Prostate gland (tissue), 2 donors: Measurements from ENCODE around the gene SIVA1. TPM values are rescaled to one million over a fixed set of nuclear protein-coding genes. Genes with fewer than 3 reads are reported as not detected.

Experiments
- DNase-seq: peaks from one replicate; pipeline ENCODE4 v3.0.0-alpha.2; 2019; ENCODE audit warnings: low spot score
- H3K27ac ChIP-seq, 2 donors: fragments of 200-600 bp; sonication (generic); 2 replicates each; pipeline ENCODE4 v1.5.1; 2017 to 2019
- H3K27me3 ChIP-seq: fragments of 200-600 bp; sonication (generic); replicated peaks from 2 replicates; pipeline ENCODE4 v1.5.1; 2019; ENCODE audit not compliant: insufficient read depth
- H3K36me3 ChIP-seq, 2 donors: fragments of 200-600 bp; sonication (generic); 1 replicate in 1 of 2; 2 replicates in 1 of 2; pipeline versions ENCODE4 v1.5.1 to v1.8.1; 2017 to 2019
- H3K4me1 ChIP-seq: fragments of 200-600 bp; sonication (generic); replicated peaks from 2 replicates; pipeline ENCODE4 v1.5.1; 2019
- H3K4me3 ChIP-seq, 2 donors: fragments of 200-600 bp; sonication (generic); 2 replicates each; pipeline ENCODE4 v1.5.1; 2017 to 2019
- H3K9me3 ChIP-seq: fragments of 200-600 bp; sonication (generic); 2 replicates; pipeline ENCODE4 v1.5.1; 2017
- CTCF ChIP-seq, 4 experiments: fragments of 200-600 bp in 2 of 4; fragments of 450-650 bp in 2 of 4; sonication (generic) in 2 of 4; IDR thresholded peaks; 1 replicate in 3 of 4; 2 replicates in 1 of 4; pipeline ENCODE4 v1.5.1; 2016 to 2019; ENCODE audit warnings: antibody characterized with exemption in 4 of 4, mild to moderate bottlenecking in 2 of 4, moderate library complexity in 2 of 4
- POLR2A ChIP-seq: fragments of 450-650 bp; IDR thresholded peaks from one replicate; pipeline ENCODE4 v1.6.1; 2016; ENCODE audit warnings: antibody characterized with exemption, mild to moderate bottlenecking
- POLR2AphosphoS5 ChIP-seq: sonication (generic); formaldehyde crosslinking; IDR thresholded peaks from one replicate; pipeline ENCODE4 v1.6.1; 2017; ENCODE audit warnings: antibody characterized with exemption
- WGBS: methylation state at CpG from one replicate; pipeline ENCODE4 v1.1.5; 2018; 5-methylcytosine and 5-hydroxymethylcytosine counted together
- intact Hi-C: fragments of 100-400 bp; cut with DNase I; formaldehyde crosslinking; loops from one replicate; pipeline ENCODE4 v1.14.2; 2022
- total RNA-seq, 2 donors: library from RNA; depleted of rRNA; stranded (reverse); fragments of >200 nt; gene quantifications; one replicate each; pipeline ENCODE4 v1.1.0, GENCODE V29; 2016

Gene SIVA1
- total RNA-seq, 2 donors from 2014 or later, result 249 to 514 TPM

GRCh38 chr14:104751539-104752422 lies 1.2 kb upstream of the SIVA1 start:
- Histone ChIP-seq H3K9me3 (no peaks in the 10 kb centered on the region), H3K27ac (peak overlapping the region; percentile 69 to 73), H3K36me3 (peaks cover 0 to 5% of the 10 kb centered on the region in 2 donors), H3K4me1 (peaks cover 24% of the 10 kb centered on the region), H3K4me3 (peak overlapping the region; percentile 81), H3K27me3 (no peaks in the 10 kb centered on the region)
- WGBS, result 82% methylated on average over 80 of the region's 90 CpGs
- intact Hi-C loops, result no loop called here
- DNase-seq, result no peak
- TF ChIP-seq POLR2A, result no peak
- no peak for TF ChIP-seq POLR2AphosphoS5
- no peak for TF ChIP-seq CTCF (IDR thresholded peaks at IDR 0.05)

GRCh38 chr14:104752423-104752734 lies 568 bp upstream of the SIVA1 start:
- H3K36me3 ChIP-seq, result peaks cover 0 to 5% of the 10 kb centered on the region in 2 donors
- DNase-seq, result no peak
- peak overlapping the region; percentile 69 to 73 for H3K27ac ChIP-seq
- no peaks in the 10 kb centered on the region for H3K9me3 ChIP-seq
- intact Hi-C loops, result no loop called here
- TF ChIP-seq POLR2AphosphoS5 (no peak), POLR2A (peak; percentile 47), CTCF (IDR thresholded peaks at IDR 0.05) (no peak)
- H3K4me1 ChIP-seq, result peaks cover 24% of the 10 kb centered on the region
- 4% methylated on average over 21 of the region's 21 CpGs for WGBS
- no peaks in the 10 kb centered on the region for H3K27me3 ChIP-seq
- H3K4me3 ChIP-seq, result peak overlapping the region; percentile 81

GRCh38 chr14:104753528-104754212 lies 723 bp downstream of the SIVA1 start:
- H3K9me3 ChIP-seq, result no peaks in the 10 kb centered on the region
- intact Hi-C loops, result no loop called here
- TF ChIP-seq POLR2A (no peak), CTCF (IDR thresholded peaks at IDR 0.05) (no peak), POLR2AphosphoS5 (no peak)
- no peaks in the 10 kb centered on the region for H3K27me3 ChIP-seq
- no peak for DNase-seq
- H3K4me1 ChIP-seq, result peaks cover 15% of the 10 kb centered on the region
- WGBS, result 2% methylated on average over 21 of the region's 30 CpGs
- H3K4me3 ChIP-seq, result peak overlapping the region; percentile 81
- H3K36me3 ChIP-seq, result peaks cover 1 to 5% of the 10 kb centered on the region in 2 donors
- peak overlapping the region; percentile 69 to 73 for H3K27ac ChIP-seq

- 44% methylated on average over 13 of the region's 13 CpGs for WGBS
- peaks cover 5 to 8% of the 10 kb centered on the region in 2 donors for H3K36me3 ChIP-seq
- TF ChIP-seq POLR2AphosphoS5 (no peak), CTCF (IDR thresholded peaks at IDR 0.05) (no peak), POLR2A (no peak)
- no peaks in the 10 kb centered on the region for H3K27me3 ChIP-seq
- intact Hi-C loops, result no loop called here
- H3K27ac ChIP-seq, result no peak overlapping the region
- peak overlapping the region; percentile 81 for H3K4me3 ChIP-seq
- no peaks in the 10 kb centered on the region for H3K9me3 ChIP-seq
- H3K4me1 ChIP-seq, result peaks cover 12% of the 10 kb centered on the region
- DNase-seq, result no peak
These were observed 1.4 kb downstream of the SIVA1 start for GRCh38 chr14:104754213-104754851.
